ENCODE measurements around the gene BCKDHB. TPM values are rescaled to one million over a fixed set of nuclear protein-coding genes. Genes with fewer than 3 reads are reported as not detected.

BCKDHB gene
- total and polyA plus RNA-seq, 12 donors: 6.4 to 33.9 (median 18.9) TPM

DNA sequence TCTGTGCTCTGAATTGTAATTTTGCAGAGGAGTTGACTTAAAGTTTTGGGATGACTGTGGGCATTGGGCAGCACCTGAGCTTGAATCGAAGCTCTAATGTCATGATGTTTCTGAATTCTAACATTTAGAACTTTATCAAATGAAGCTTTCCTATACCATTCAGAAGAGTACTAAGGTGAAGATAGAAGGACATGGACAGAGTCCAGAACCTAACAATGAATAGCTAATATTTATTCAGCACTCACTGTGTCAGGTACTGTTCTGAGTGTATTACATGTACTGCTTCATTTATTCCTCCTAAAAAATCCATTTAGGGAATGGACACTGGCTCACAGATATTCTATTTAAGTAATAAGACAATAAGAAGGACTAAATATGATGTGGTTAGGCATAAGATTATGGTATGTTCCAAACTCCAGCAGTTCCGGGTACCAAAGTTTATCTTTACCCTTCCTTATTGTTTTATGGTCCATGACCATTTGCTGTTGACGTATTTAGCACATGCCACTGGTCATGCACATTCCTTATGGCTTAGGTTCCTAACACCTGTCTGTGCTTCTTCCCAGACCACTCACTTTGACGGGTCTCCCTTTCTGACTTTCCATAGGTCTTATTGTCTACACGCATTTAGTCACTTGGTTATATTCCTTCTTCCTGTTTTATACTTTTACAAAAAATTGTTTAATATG, 20.3 kb downstream of the BCKDHB start:
- no peaks in the 10 kb centered on the region for H3K4me1 ChIP-seq (replicated peaks in 1 of 2)
- H3K36me3 ChIP-seq (replicated peaks in 1 of 2): no peaks in the 10 kb centered on the region
- 91 to 98% (median 96%) methylated on average over 5 of the region's 5 CpGs for WGBS, 4 donors
- TF ChIP-seq, protein P1, sequence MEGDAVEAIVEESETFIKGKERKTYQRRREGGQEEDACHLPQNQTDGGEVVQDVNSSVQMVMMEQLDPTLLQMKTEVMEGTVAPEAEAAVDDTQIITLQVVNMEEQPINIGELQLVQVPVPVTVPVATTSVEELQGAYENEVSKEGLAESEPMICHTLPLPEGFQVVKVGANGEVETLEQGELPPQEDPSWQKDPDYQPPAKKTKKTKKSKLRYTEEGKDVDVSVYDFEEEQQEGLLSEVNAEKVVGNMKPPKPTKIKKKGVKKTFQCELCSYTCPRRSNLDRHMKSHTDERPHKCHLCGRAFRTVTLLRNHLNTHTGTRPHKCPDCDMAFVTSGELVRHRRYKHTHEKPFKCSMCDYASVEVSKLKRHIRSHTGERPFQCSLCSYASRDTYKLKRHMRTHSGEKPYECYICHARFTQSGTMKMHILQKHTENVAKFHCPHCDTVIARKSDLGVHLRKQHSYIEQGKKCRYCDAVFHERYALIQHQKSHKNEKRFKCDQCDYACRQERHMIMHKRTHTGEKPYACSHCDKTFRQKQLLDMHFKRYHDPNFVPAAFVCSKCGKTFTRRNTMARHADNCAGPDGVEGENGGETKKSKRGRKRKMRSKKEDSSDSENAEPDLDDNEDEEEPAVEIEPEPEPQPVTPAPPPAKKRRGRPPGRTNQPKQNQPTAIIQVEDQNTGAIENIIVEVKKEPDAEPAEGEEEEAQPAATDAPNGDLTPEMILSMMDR (IDR thresholded peaks at IDR 0.05): no peak
- no peak for TF ChIP-seq POLR2A (IDR thresholded peaks at IDR 0.05)
- H3K27me3 ChIP-seq: no peaks in the 10 kb centered on the region
- intact Hi-C loops (cut with DNase I): no loop called here
- no peak overlapping the region for H3K4me3 ChIP-seq
- no peaks in the 10 kb centered on the region for H3K9me3 ChIP-seq (replicated peaks in 1 of 3)
- DNase-seq: no peak
- no peak overlapping the region for H3K27ac ChIP-seq

DNA sequence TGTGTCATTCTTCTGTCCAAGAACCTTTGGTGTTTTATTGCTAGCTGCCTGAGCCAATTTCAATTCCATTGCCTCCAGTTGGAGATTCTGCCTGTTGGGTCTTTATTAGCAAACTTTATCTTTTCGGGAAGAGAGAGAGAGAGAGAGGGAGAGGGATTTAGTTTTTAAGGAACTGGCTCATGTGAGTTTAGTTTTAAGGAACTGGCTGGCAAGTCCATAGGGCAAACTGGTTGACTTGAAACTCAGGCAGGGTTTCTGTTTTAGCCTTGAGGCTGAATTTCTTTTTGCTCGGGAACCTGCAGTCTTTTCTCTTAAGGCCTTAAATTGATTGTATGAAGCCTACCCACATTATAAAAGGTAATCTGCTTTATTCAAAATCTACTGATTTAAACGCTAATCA, 23.0 kb downstream of the BCKDHB start:
- DNase-seq: no peak
- Histone ChIP-seq H3K27ac (no peak overlapping the region), H3K4me3 (no peak overlapping the region), H3K9me3 (replicated peaks in 1 of 3) (no peaks in the 10 kb centered on the region), H3K4me1 (replicated peaks in 1 of 2) (no peaks in the 10 kb centered on the region), H3K27me3 (no peaks in the 10 kb centered on the region), H3K36me3 (replicated peaks in 1 of 2) (no peaks in the 10 kb centered on the region)
- WGBS, 4 donors: 83 to 96% (median 89%) methylated on average over 3 of the region's 3 CpGs
- TF ChIP-seq, protein P1 (IDR thresholded peaks at IDR 0.05): no peak
- no peak for TF ChIP-seq POLR2A (IDR thresholded peaks at IDR 0.05)
- intact Hi-C loops (cut with DNase I): no loop called here

DNA sequence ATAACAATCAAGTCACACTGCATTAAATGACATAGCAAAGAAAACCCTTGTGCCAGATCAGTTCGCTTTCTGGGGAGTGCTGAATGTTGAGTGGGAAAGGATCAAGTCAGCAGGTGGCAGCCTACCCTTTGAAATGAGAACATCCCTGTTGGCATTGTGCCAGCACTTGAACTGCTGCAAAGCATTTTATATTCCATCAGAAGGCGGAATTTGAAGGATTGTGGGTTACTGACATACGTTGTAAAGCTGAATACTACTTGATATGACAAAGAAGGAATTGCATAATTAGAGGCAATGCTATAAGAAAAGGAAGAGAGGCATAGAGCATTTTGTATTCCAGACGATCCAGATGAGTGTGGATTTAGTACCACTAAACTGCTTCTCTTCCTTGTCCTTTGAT, 26.5 kb downstream of the BCKDHB start:
- Histone ChIP-seq H3K9me3 (replicated peaks in 1 of 3) (no peaks in the 10 kb centered on the region), H3K36me3 (replicated peaks in 1 of 2) (no peaks in the 10 kb centered on the region), H3K4me3 (no peak overlapping the region), H3K4me1 (replicated peaks in 1 of 2) (peaks cover 0 to 6% of the 10 kb centered on the region in 2 donors), H3K27ac (no peak overlapping the region), H3K27me3 (no peaks in the 10 kb centered on the region)
- 55 to 66% (median 59%) methylated on average over 4 of the region's 4 CpGs for WGBS, 4 donors
- DNase-seq: peak; percentile 37 to 90 (median 74)
- no peak for TF ChIP-seq POLR2A (IDR thresholded peaks at IDR 0.05)
- TF ChIP-seq, protein P1 (IDR thresholded peaks at IDR 0.05): peak; percentile 9 to 64 (median 50)
- intact Hi-C loops (cut with DNase I): no loop called here

DNA sequence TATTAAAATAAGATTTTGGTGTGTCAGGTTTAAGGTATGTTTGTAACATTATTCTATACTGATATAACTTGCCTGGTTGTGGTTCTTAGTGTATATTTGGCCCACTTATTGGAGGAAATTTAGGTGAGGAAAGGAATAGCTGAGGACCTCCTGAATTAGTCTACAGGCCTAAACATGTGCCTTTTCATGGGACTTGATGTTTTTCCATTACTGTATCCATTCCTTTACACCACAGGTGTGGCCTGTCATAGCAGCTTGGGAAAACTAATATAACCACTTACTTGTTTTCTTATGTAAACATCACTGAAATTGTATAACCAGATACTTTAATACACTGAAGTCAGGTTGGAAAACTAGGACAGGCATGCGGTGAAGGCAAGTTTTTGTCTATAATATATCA, 27.6 kb downstream of the BCKDHB start:
- Histone ChIP-seq H3K27ac (no peak overlapping the region), H3K4me3 (no peak overlapping the region), H3K4me1 (replicated peaks in 1 of 2) (peaks cover 0 to 6% of the 10 kb centered on the region in 2 donors), H3K9me3 (replicated peaks in 1 of 3) (no peaks in the 10 kb centered on the region), H3K36me3 (replicated peaks in 1 of 2) (no peaks in the 10 kb centered on the region), H3K27me3 (no peaks in the 10 kb centered on the region)
- TF ChIP-seq POLR2A (IDR thresholded peaks at IDR 0.05): no peak
- TF ChIP-seq, protein P1 (IDR thresholded peaks at IDR 0.05): no peak
- DNase-seq: no peak
- intact Hi-C loops (cut with DNase I): no loop called here
- WGBS, 4 donors: 96 to 99% (median 97%) methylated on average over 1 of the region's 1 CpG
